Psoas muscle (tissue), 8 donors: ENCODE results near the gene CGB2. TPM values are rescaled to one million over a fixed set of nuclear protein-coding genes. Genes with fewer than 3 reads are reported as not detected.

Experiments
- ATAC-seq, 4 donors: fragments of 200-7000 bp; cut with Tn5 transposase; one replicate each; pipeline ENCODE4 v1.9.1; 2020; ENCODE audit warnings: moderate library complexity in 3 of 4, mild to moderate bottlenecking in 2 of 4
- DNase-seq, 2 donors: peaks; one replicate each; pipeline ENCODE4 v3.0.0-alpha.2; 2020
- H3K27ac ChIP-seq: fragments of 200-600 bp; one replicate; pipeline ENCODE4 v1.8.0; 2022
- H3K27me3 ChIP-seq, 3 donors: fragments of 200-600 bp in 1 of 3; one replicate each; pipeline versions ENCODE4 v1.6.1 to v1.8.0; 2013 to 2022; ENCODE audit warnings: low read length in 2 of 3, mild to moderate bottlenecking in 2 of 3, moderate library complexity in 1 of 3; ENCODE audit not compliant: insufficient read depth in 3 of 3
- H3K36me3 ChIP-seq, 2 donors: fragments of 200-600 bp in 1 of 2; one replicate each; pipeline versions ENCODE4 v1.6.1 to v1.8.0; 2013 to 2022; ENCODE audit warnings: low read depth in 1 of 2, mild to moderate bottlenecking in 1 of 2, moderate library complexity in 1 of 2; ENCODE audit not compliant: insufficient read depth in 1 of 2
- H3K4me1 ChIP-seq: fragments of 200-600 bp; one replicate; pipeline ENCODE4 v1.8.0; 2022
- H3K4me3 ChIP-seq: fragments of 200-600 bp; one replicate; pipeline ENCODE4 v1.8.0; 2022; ENCODE audit warnings: mild to moderate bottlenecking
- H3K9me3 ChIP-seq: fragments of 200-600 bp; one replicate; pipeline ENCODE4 v1.8.0; 2022
- whole genome bisulfite sequencing, 3 donors: extraction: QIAGEN DNeasy Blood & Tissue Kit; methylation state at CpG; one replicate each; pipeline versions ENCODE4 v1.1.6 to v1.1.7; 2013; 5-methylcytosine and 5-hydroxymethylcytosine counted together
- intact Hi-C, 2 donors: fragments of 100-400 bp; cut with DNase I; formaldehyde crosslinking; loops; one replicate each; pipeline versions ENCODE4 v1.11.0 to v1.14.2; 2022
- polyA plus RNA-seq, 3 donors: library from polyadenylated mRNA; stranded (reverse); fragments of 200-250 nt; gene quantifications; one replicate each; pipeline ENCODE4 v1.2.3, GENCODE V29; 2013
- total RNA-seq, 4 donors: library from RNA; stranded (reverse); fragmentation: NEBNext Ultra II Directional in 2 of 4; extraction: Animal tissue kit (Norgen Biotek cat#: 25700) in 2 of 4; gene quantifications; one replicate each; pipeline versions ENCODE4 v1.2.1 to v1.2.4, GENCODE V29; 2021 to 2023
- TF ChIP-seq, protein P1 (sequence below): fragments of 200-600 bp; IDR thresholded peaks from one replicate; pipeline ENCODE4 v1.8.0; 2022; ENCODE audit warnings: antibody characterized with exemption
- donor health status: healthy with polysubstance abuse.
- donor health status: DM: no; HTN: no; CAD: no; lungs with moderate emphysema.
- donor health status: Bipolar disorder and iron deficiency.
- donor health status: healthy.
- donor health status: DM: yes; HTN: yes; CAD: no.
- donor health status: DM: no; HTN: no; CAD: no.
- donor health status: DM: no; HTN: no; CAD: no.
- donor health status: DM: yes; HTN: yes; CAD: no.

Gene CGB2
- total and polyA plus RNA-seq, 7 donors = 0.10 TPM; not detected in 6

DNA sequence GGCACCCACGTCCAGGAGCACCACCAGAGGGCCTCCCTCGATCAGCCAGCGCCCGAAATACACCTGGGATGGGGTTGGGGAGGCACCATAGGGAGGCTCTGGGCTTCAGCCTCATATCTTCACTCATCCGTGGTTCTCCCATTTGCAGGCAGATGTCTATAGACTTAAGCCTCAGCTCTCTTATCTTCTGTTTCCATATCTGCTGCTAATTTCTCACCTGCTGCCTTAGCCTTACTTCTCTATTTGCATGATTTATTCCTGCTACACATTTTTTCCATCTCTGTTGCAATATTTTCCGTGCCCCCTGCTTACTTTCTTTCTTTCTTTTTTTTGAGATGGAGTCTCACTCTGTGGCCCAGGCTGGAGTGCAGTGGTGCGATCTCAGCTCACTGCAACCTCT lies 44.4 kb upstream of the CGB2 start:
- TF ChIP-seq, protein P1, sequence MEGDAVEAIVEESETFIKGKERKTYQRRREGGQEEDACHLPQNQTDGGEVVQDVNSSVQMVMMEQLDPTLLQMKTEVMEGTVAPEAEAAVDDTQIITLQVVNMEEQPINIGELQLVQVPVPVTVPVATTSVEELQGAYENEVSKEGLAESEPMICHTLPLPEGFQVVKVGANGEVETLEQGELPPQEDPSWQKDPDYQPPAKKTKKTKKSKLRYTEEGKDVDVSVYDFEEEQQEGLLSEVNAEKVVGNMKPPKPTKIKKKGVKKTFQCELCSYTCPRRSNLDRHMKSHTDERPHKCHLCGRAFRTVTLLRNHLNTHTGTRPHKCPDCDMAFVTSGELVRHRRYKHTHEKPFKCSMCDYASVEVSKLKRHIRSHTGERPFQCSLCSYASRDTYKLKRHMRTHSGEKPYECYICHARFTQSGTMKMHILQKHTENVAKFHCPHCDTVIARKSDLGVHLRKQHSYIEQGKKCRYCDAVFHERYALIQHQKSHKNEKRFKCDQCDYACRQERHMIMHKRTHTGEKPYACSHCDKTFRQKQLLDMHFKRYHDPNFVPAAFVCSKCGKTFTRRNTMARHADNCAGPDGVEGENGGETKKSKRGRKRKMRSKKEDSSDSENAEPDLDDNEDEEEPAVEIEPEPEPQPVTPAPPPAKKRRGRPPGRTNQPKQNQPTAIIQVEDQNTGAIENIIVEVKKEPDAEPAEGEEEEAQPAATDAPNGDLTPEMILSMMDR = no peak
- peak overlapping the region; percentile 58 for H3K27ac ChIP-seq
- no peaks in the 10 kb centered on the region for H3K27me3 ChIP-seq
- H3K9me3 ChIP-seq = no peaks in the 10 kb centered on the region
- no peak for ATAC-seq
- no peak for DNase-seq
- intact Hi-C loops = no loop called here
- WGBS, 3 donors = 72 to 84% (median 82%) methylated on average over 7 of the region's 7 CpGs
- no peak overlapping the region for H3K4me3 ChIP-seq
- peaks cover 3 to 69% of the 10 kb centered on the region in 2 donors for H3K36me3 ChIP-seq
- H3K4me1 ChIP-seq = peaks cover 47% of the 10 kb centered on the region

DNA sequence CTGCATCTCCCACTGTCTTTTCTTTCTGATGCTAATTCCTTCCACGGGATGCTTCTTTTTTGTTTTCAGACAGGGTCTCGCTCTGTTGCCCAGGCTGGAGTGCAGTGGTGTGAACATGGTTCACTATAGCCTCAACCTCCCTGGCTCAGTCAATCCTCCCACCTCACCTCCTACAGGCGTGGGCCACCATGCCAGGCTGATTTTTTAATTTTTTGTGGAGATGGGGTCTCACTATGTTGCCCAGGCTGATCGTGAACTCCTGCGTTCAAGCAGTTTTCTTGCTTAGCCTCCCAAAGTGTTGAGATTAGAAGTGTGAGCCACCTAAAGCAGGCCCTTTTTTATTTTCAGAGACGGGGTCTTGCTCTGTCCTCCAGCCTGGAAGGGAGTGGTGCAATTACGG lies 43.4 kb upstream of the CGB2 start:
- ATAC-seq (no peak), DNase-seq (no peak)
- Histone ChIP-seq H3K9me3 (no peaks in the 10 kb centered on the region), H3K4me3 (no peak overlapping the region), H3K4me1 (peaks cover 47% of the 10 kb centered on the region), H3K27me3 (no peaks in the 10 kb centered on the region), H3K36me3 (peaks cover 3 to 60% of the 10 kb centered on the region in 2 donors), H3K27ac (peak overlapping the region; percentile 90)
- intact Hi-C loops = no loop called here
- TF ChIP-seq, protein P1 = no peak
- 90 to 94% (median 94%) methylated on average over 7 of the region's 7 CpGs for WGBS, 3 donors

DNA sequence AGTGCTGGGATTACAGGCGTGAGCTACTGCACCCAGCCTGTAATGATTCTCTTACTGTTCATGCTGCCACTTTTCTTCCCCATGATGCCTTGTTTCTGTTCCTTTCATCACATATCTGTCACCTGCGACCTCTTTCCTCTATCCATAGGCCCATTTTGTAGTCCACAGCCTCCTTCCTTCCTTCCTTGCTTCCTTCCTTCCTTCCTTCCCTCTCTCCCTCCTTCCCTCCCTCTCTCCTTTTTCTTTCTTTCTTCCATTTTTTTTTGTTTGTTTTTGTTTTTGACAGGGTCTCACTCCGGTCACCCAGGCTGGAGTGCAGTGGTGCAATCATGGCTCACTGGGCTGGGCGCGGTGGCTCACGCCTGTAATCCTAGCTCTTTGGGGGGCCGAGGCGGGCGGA lies 42.8 kb upstream of the CGB2 start:
- Histone ChIP-seq H3K4me3 (no peak overlapping the region), H3K27ac (peak overlapping the region; percentile 90), H3K4me1 (peaks cover 47% of the 10 kb centered on the region), H3K36me3 (peaks cover 3 to 54% of the 10 kb centered on the region in 2 donors), H3K9me3 (no peaks in the 10 kb centered on the region), H3K27me3 (no peaks in the 10 kb centered on the region)
- TF ChIP-seq, protein P1 = no peak
- ATAC-seq (no peak), DNase-seq (no peak)
- WGBS, 3 donors = 86 to 89% (median 89%) methylated on average over 9 of the region's 9 CpGs
- intact Hi-C loops = no loop called here

DNA sequence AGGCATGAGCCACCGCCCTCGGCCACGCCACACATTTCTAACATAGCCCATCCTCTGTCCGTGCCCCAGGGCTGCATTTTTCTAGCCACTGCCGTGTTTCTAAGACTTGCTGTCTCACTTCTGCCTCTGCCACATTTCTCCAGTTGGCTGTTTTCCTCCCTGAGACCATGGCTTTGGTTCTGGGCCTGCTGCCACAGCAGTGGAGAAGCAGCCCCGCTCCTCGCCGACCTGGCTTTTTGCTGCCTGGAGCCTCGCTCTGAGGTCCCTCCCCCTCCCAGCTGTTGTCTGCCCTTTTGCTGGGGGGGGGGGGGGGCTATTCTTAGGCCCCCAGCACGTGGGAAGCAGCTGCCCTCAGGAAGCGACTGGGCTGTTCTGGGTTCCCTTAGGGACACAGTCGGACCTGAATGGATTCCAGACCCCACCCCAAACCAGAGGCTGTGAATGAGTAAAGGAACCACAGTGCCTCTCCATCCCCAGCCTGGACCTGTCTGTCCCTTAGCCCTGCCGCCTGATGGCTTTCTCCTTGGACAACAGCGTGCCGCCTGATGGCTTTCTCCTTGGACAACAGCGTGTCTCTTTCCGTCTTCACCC lies 41.9 kb upstream of the CGB2 start:
- Histone ChIP-seq H3K4me3 (peak overlapping the region; percentile 81), H3K9me3 (no peaks in the 10 kb centered on the region), H3K4me1 (peaks cover 55% of the 10 kb centered on the region), H3K27me3 (no peaks in the 10 kb centered on the region), H3K36me3 (peaks cover 3 to 45% of the 10 kb centered on the region in 2 donors), H3K27ac (peak overlapping the region; percentile 90)
- DNase-seq = peak; percentile 75 to 90
- peak; percentile 60 to 67 (median 64) for ATAC-seq
- 21 to 25% (median 22%) methylated on average over 16 to 17 of the region's 17 CpGs for WGBS, 3 donors
- TF ChIP-seq, protein P1 = no peak
- intact Hi-C loops = loop anchor here (5.0 to 10.0 kb wide), 3 partner anchors 83 to 215 kb away; partner anchors contain the start of genes HRC (in 1 of the 2), KCNA7 (in 1 of the 2) and TRPM4 (in 1 of the 2)
